ENCODE measurements around the gene RAD1.

Gene RAD1

GRCh38 chr5:34918025-34918424 lies 2.7 kb upstream of the RAD1 start:
- DNase-seq (ENCODE audit: low spot score): no peak
- in situ Hi-C loops (cut with MboI; ENCODE audit: low pct_unique_long_range_greater_than_20kb, low sequenced_read_pairs, unreplicated experiment): no loop called here
- no peak for TF ChIP-seq CTCF (IDR thresholded peaks at IDR 0.05; ENCODE audit: extremely low read depth, insufficient read depth, missing control alignments)

- no peak for TF ChIP-seq CTCF (IDR thresholded peaks at IDR 0.05; ENCODE audit: extremely low read depth, insufficient read depth, missing control alignments)
- in situ Hi-C loops (cut with MboI; ENCODE audit: low pct_unique_long_range_greater_than_20kb, low sequenced_read_pairs, unreplicated experiment): no loop called here
- DNase-seq (ENCODE audit: low spot score): no peak
Measured at GRCh38 chr5:34916518-34916917, 1.2 kb upstream of the RAD1 start.

- no peak for TF ChIP-seq CTCF (IDR thresholded peaks at IDR 0.05; ENCODE audit: extremely low read depth, insufficient read depth, missing control alignments)
- DNase-seq (ENCODE audit: low spot score): peak; percentile 12
- in situ Hi-C loops (cut with MboI; ENCODE audit: low pct_unique_long_range_greater_than_20kb, low sequenced_read_pairs, unreplicated experiment): no loop called here
Measured at GRCh38 chr5:34915856-34916192, 520 bp upstream of the RAD1 start.

- in situ Hi-C loops (cut with MboI; ENCODE audit: low pct_unique_long_range_greater_than_20kb, low sequenced_read_pairs, unreplicated experiment): no loop called here
- no peak for TF ChIP-seq CTCF (IDR thresholded peaks at IDR 0.05; ENCODE audit: extremely low read depth, insufficient read depth, missing control alignments)
- no peak for DNase-seq (ENCODE audit: low spot score)
Measured at GRCh38 chr5:34914671-34915138, 599 bp downstream of the RAD1 start.

- TF ChIP-seq CTCF (IDR thresholded peaks at IDR 0.05; ENCODE audit: extremely low read depth, insufficient read depth, missing control alignments): no peak
- DNase-seq (ENCODE audit: low spot score): no peak
- in situ Hi-C loops (cut with MboI; ENCODE audit: low pct_unique_long_range_greater_than_20kb, low sequenced_read_pairs, unreplicated experiment): no loop called here
Measured at GRCh38 chr5:34913072-34913471, 2.2 kb downstream of the RAD1 start.

- DNase-seq (ENCODE audit: low spot score): no peak
- TF ChIP-seq CTCF (IDR thresholded peaks at IDR 0.05; ENCODE audit: extremely low read depth, insufficient read depth, missing control alignments): peak; percentile 17
- in situ Hi-C loops (cut with MboI; ENCODE audit: low pct_unique_long_range_greater_than_20kb, low sequenced_read_pairs, unreplicated experiment): loop anchor here (10.0 kb wide), 1 partner anchor 421 kb away; no protein-coding TSS in a partner anchor
Measured at GRCh38 chr5:34905564-34905963, 9.7 kb downstream of the RAD1 start.

- no peak for DNase-seq (ENCODE audit: low spot score)
Measured at GRCh38 chr5:34903260-34903659, 12.0 kb downstream of the RAD1 start.

More at GRCh38 chr5:34903260-34903659, 12.0 kb downstream of the RAD1 start:
- in situ Hi-C loops (cut with MboI; ENCODE audit: low pct_unique_long_range_greater_than_20kb, low sequenced_read_pairs, unreplicated experiment): loop anchor here (10.0 kb wide), 1 partner anchor 418 kb away; no protein-coding TSS in a partner anchor
- TF ChIP-seq CTCF (IDR thresholded peaks at IDR 0.05; ENCODE audit: extremely low read depth, insufficient read depth, missing control alignments): no peak

Measured in GM13977 (cell line).